H9 (cell line): Measurements from ENCODE around the gene OS9. TPM values are rescaled to one million over a fixed set of nuclear protein-coding genes. Genes with fewer than 3 reads are reported as not detected.
A peak's percentile ranks its signal among the peaks of the same experiment; 100 is the strongest.

Source experiments
- DNase-seq: peaks from one replicate; pipeline ENCODE4 v3.0.0-alpha.2; 2017
- H2AFZ ChIP-seq: one replicate; pipeline ENCODE4 v1.6.1; 2013; ENCODE audit warnings: mild to moderate bottlenecking, low read length, control low read depth, moderate library complexity
- H2AK5ac ChIP-seq: 2 replicates; pipeline ENCODE4 v1.6.1; 2013; ENCODE audit warnings: low read length, control low read depth, mixed read lengths; ENCODE audit not compliant: insufficient read length
- H2BK120ac ChIP-seq: one replicate; pipeline ENCODE4 v1.6.1; 2013; ENCODE audit warnings: low read depth, mild to moderate bottlenecking, low read length, control low read depth, inconsistent platforms; ENCODE audit not compliant: poor library complexity, severe bottlenecking
- H2BK12ac ChIP-seq: 2 replicates; pipeline ENCODE4 v1.6.1; 2013; ENCODE audit warnings: low read length, control low read depth, mixed read lengths, low read depth; ENCODE audit not compliant: insufficient read length
- H2BK15ac ChIP-seq: 2 replicates; pipeline ENCODE4 v1.6.1; 2013; ENCODE audit warnings: low read depth, low read length, control low read depth
- H2BK20ac ChIP-seq: one replicate; pipeline ENCODE4 v1.6.1; 2013; ENCODE audit warnings: low read depth, mild to moderate bottlenecking, low read length, control low read depth, inconsistent platforms; ENCODE audit not compliant: poor library complexity, severe bottlenecking
- H2BK5ac ChIP-seq: 2 replicates; pipeline ENCODE4 v1.6.1; 2013; ENCODE audit warnings: low read length, control low read depth, mixed read lengths; ENCODE audit not compliant: insufficient read length
- H3K14ac ChIP-seq: 2 replicates; pipeline ENCODE4 v1.6.1; 2013; ENCODE audit warnings: low read length, control low read depth; ENCODE audit not compliant: insufficient read depth
- H3K18ac ChIP-seq: 2 replicates; pipeline ENCODE4 v1.6.1; 2013; ENCODE audit warnings: low read depth, mild to moderate bottlenecking, mixed read lengths, low read length, control low read depth; ENCODE audit not compliant: insufficient read length
- H3K23ac ChIP-seq: 2 replicates; pipeline ENCODE4 v1.6.1; 2013; ENCODE audit warnings: low read length, control low read depth, mixed read lengths, low read depth; ENCODE audit not compliant: insufficient read length
- H3K23me2 ChIP-seq: 2 replicates; pipeline ENCODE4 v1.6.1; 2013; ENCODE audit warnings: low read depth, mild to moderate bottlenecking, mixed read lengths, low read length, control low read depth; ENCODE audit not compliant: insufficient read length, poor library complexity, severe bottlenecking
- H3K27ac ChIP-seq: 2 replicates; pipeline ENCODE4 v1.5.1; 2013; ENCODE audit warnings: low read length, control low read depth, mixed read lengths, low read depth; ENCODE audit not compliant: insufficient read length
- H3K27me3 ChIP-seq: 2 replicates; pipeline ENCODE4 v1.6.1; 2013; ENCODE audit warnings: low read length, control low read depth, inconsistent platforms; ENCODE audit not compliant: insufficient read depth
- H3K4ac ChIP-seq: 2 replicates; pipeline ENCODE4 v1.6.1; 2013; ENCODE audit warnings: low read depth, mild to moderate bottlenecking, control low read depth, inconsistent platforms, low read length, moderate library complexity
- H3K4me1 ChIP-seq: 2 replicates; pipeline ENCODE4 v1.6.1; 2013; ENCODE audit warnings: low read length, control low read depth, inconsistent platforms; ENCODE audit not compliant: insufficient read depth
- H3K4me2 ChIP-seq: 2 replicates; pipeline ENCODE4 v1.6.1; 2013; ENCODE audit warnings: low read length, control low read depth, mixed read lengths; ENCODE audit not compliant: insufficient read length, insufficient read depth
- H3K56ac ChIP-seq: 2 replicates; pipeline ENCODE4 v1.6.1; 2013; ENCODE audit warnings: low read depth, mild to moderate bottlenecking, mixed read lengths, low read length, control low read depth; ENCODE audit not compliant: insufficient read length
- H3K79me1 ChIP-seq: 2 replicates; pipeline ENCODE4 v1.6.1; 2013; ENCODE audit warnings: low read depth, mild to moderate bottlenecking, moderate library complexity, low read length, control low read depth, inconsistent platforms; ENCODE audit not compliant: insufficient read depth, poor library complexity, severe bottlenecking
- H3K79me2 ChIP-seq: 2 replicates; pipeline ENCODE4 v1.6.1; 2013; ENCODE audit warnings: low read length, control low read depth, inconsistent platforms; ENCODE audit not compliant: insufficient read depth
- H3K9ac ChIP-seq: 2 replicates; pipeline ENCODE4 v1.6.1; 2013; ENCODE audit warnings: low read length, control low read depth, mixed read lengths; ENCODE audit not compliant: insufficient read length; ENCODE audit errors: extremely low read depth
- H3K9me3 ChIP-seq: one replicate; pipeline ENCODE4 v1.6.1; 2013; ENCODE audit warnings: low read depth, low read length, inconsistent platforms; ENCODE audit not compliant: control insufficient read depth
- H3T11ph ChIP-seq: one replicate; pipeline ENCODE4 v1.6.1; 2013; ENCODE audit warnings: mild to moderate bottlenecking, low read length, control low read depth, inconsistent platforms
- H4K20me1 ChIP-seq: one replicate; pipeline ENCODE4 v1.6.1; 2013; ENCODE audit not compliant: control insufficient read depth, insufficient read length, insufficient read depth
- H4K5ac ChIP-seq: 2 replicates; pipeline ENCODE4 v1.6.1; 2013; ENCODE audit warnings: low read depth, mild to moderate bottlenecking, mixed read lengths, low read length, control low read depth; ENCODE audit not compliant: insufficient read length
- H4K8ac ChIP-seq: replicated peaks from 2 replicates; pipeline ENCODE4 v1.6.1; 2013; ENCODE audit warnings: low read length, control low read depth, mixed read lengths, low read depth; ENCODE audit not compliant: insufficient read length
- H4K91ac ChIP-seq: 2 replicates; pipeline ENCODE4 v1.6.1; 2013; ENCODE audit warnings: low read depth, mild to moderate bottlenecking, moderate library complexity, mixed read lengths, low read length, control low read depth; ENCODE audit not compliant: insufficient read length
- H3K27ac Mint-ChIP-seq, 3 experiments: 2 replicates in 2 of 3; 3 replicates in 1 of 3; pipeline ENCODE4 v1.8.0; 2020 to 2021; ENCODE audit warnings: mixed read lengths in 3 of 3, mild to moderate bottlenecking in 1 of 3, moderate library complexity in 1 of 3
- H3K27me3 Mint-ChIP-seq: 2 replicates; pipeline ENCODE4 v1.8.0; 2021; ENCODE audit warnings: low read depth, mild to moderate bottlenecking, moderate library complexity, mixed read lengths
- H3K36me3 Mint-ChIP-seq, 3 experiments: 2 replicates in 2 of 3; 3 replicates in 1 of 3; pipeline ENCODE4 v1.8.0; 2020 to 2021; ENCODE audit warnings: low read depth in 3 of 3, mixed read lengths in 3 of 3; ENCODE audit not compliant: insufficient read depth in 1 of 3
- H3K4me1 Mint-ChIP-seq, 2 experiments: 2 replicates each; pipeline ENCODE4 v1.8.0; 2020; ENCODE audit warnings: mixed read lengths in 2 of 2
- H3K4me3 Mint-ChIP-seq, 2 experiments: 2 replicates in 1 of 2; 3 replicates in 1 of 2; pipeline ENCODE4 v1.8.0; 2020 to 2021; ENCODE audit warnings: mild to moderate bottlenecking in 2 of 2, mixed read lengths in 2 of 2, moderate library complexity in 1 of 2
- H3K9me3 Mint-ChIP-seq, 2 experiments: 2 replicates in 1 of 2; 3 replicates in 1 of 2; pipeline ENCODE4 v1.8.0; 2020; ENCODE audit warnings: mild to moderate bottlenecking in 2 of 2, mixed read lengths in 2 of 2, moderate library complexity in 1 of 2
- WGBS: extraction: QIAGEN DNeasy Blood & Tissue Kit; methylation state at CpG from one replicate; pipeline ENCODE4 v1.1.7; 2013; ENCODE audit warnings: missing lambda C conversion rate, low lambda C conversion rate, mixed read lengths; ENCODE audit not compliant: insufficient read length; ENCODE audit errors: extremely low coverage; 5-methylcytosine and 5-hydroxymethylcytosine counted together
- total RNA-seq: library from RNA; stranded (reverse); gene quantifications from 2 replicates; pipeline ENCODE4 v1.2.1, GENCODE V29; 2021
- TF ChIP-seq, protein P1 (sequence below): fragments of 200-600 bp; sonication (generic); conservative IDR thresholded peaks from 3 replicates; pipeline ENCODE4 v1.8.0; 2021; ENCODE audit warnings: antibody characterized with exemption, mild to moderate bottlenecking

Gene OS9
- total RNA-seq, 1 experiment from 2014 or later, result 112 TPM

DNA sequence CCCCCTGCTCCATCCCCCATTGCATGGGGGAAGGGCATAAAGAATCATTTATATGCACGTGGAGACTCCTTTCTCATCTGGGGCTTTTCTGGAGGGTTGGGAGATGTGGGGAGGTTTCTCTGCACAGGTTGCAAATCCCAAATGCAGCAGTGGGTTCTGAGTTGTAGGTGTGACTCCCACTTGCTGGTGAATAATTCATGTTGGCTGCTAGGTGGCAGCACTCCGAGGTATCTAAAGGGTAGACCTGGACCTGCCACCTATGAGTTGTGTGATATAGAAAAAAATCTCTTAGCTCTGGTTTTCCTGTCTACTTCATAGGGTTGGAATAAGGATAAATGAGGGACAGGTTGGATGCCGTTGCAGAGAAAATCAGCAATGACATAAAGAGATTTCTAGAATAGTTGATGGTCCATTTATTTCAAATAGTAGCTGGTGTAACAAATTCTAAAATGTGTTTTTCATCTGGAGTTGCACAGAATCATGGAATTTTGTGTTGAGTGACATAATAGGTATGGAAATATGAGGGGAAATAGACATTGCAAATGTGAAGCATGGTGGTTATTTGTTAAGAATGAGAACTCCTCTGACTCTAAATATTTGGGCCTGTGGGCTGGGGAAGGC lies 65.5 kb downstream of the OS9 start:
- no peak overlapping the region for H2BK15ac ChIP-seq
- peak; percentile 53 for DNase-seq
- H4K5ac ChIP-seq, result no peak overlapping the region
- no peak overlapping the region for H3K56ac ChIP-seq
- no peak overlapping the region for H3K4me3 Mint-ChIP-seq
- H2AFZ ChIP-seq, result no peak overlapping the region
- H3K4me1 Mint-ChIP-seq, result peaks cover 25 to 27% of the 10 kb centered on the region in 2 experiments
- H3K4me2 ChIP-seq, result no peak overlapping the region
- H2AK5ac ChIP-seq, result no peak overlapping the region
- WGBS, result no CpG with 5 or more reads among the region's 3 CpGs
- H3K23me2 ChIP-seq, result peaks cover 8% of the 10 kb centered on the region
- H2BK5ac ChIP-seq, result no peak overlapping the region
- H3K4me1 ChIP-seq, result no peaks in the 10 kb centered on the region
- no peak overlapping the region for H3T11ph ChIP-seq
- no peak overlapping the region for H3K14ac ChIP-seq
- H3K36me3 Mint-ChIP-seq, result peaks cover 2 to 19% (median 6%) of the 10 kb centered on the region in 3 experiments; a peak in 6 of 7 replicates
- H4K91ac ChIP-seq, result no peak overlapping the region
- H3K27me3 Mint-ChIP-seq, result peaks cover 50% of the 10 kb centered on the region
- H3K9me3 Mint-ChIP-seq, result 0 out of 5 replicates have a peak, but pooled peaks cover 0 to 1% of the 10 kb centered on the region in 2 experiments
- no peak overlapping the region for H3K4ac ChIP-seq
- H2BK12ac ChIP-seq, result no peak overlapping the region
- H3K79me1 ChIP-seq, result no peaks in the 10 kb centered on the region
- no peak overlapping the region for H3K23ac ChIP-seq
- H4K20me1 ChIP-seq, result no peaks in the 10 kb centered on the region
- no peak overlapping the region for H3K18ac ChIP-seq
- H3K27ac Mint-ChIP-seq, result no peak overlapping the region
- H2BK20ac ChIP-seq, result no peak overlapping the region
- no peaks in the 10 kb centered on the region for H3K9me3 ChIP-seq
- H3K27me3 ChIP-seq, result peaks cover 19% of the 10 kb centered on the region
- no peak overlapping the region for H2BK120ac ChIP-seq
- H4K8ac ChIP-seq, result no peak overlapping the region
- H3K9ac ChIP-seq, result no peak overlapping the region
- TF ChIP-seq, protein P1, sequence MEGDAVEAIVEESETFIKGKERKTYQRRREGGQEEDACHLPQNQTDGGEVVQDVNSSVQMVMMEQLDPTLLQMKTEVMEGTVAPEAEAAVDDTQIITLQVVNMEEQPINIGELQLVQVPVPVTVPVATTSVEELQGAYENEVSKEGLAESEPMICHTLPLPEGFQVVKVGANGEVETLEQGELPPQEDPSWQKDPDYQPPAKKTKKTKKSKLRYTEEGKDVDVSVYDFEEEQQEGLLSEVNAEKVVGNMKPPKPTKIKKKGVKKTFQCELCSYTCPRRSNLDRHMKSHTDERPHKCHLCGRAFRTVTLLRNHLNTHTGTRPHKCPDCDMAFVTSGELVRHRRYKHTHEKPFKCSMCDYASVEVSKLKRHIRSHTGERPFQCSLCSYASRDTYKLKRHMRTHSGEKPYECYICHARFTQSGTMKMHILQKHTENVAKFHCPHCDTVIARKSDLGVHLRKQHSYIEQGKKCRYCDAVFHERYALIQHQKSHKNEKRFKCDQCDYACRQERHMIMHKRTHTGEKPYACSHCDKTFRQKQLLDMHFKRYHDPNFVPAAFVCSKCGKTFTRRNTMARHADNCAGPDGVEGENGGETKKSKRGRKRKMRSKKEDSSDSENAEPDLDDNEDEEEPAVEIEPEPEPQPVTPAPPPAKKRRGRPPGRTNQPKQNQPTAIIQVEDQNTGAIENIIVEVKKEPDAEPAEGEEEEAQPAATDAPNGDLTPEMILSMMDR, result peak; percentile 65
- H3K27ac ChIP-seq, result no peak overlapping the region
- H3K79me2 ChIP-seq, result no peaks in the 10 kb centered on the region
